ENCODE measurements around the gene PPP6R1. TPM values are rescaled to one million over a fixed set of nuclear protein-coding genes. Genes with fewer than 3 reads are reported as not detected.

The PPP6R1 gene
- polyA plus RNA-seq, 4 donors, result 43.4 to 67.5 (median 48.9) TPM

GRCh38 chr19:55245236-55245904 is 13.4 kb downstream of the PPP6R1 start:
- peaks cover 10 to 93% (median 41%) of the 10 kb centered on the region in 3 donors for H3K36me3 ChIP-seq (ENCODE audit: control insufficient read depth in 3 of 3, insufficient read depth in 2 of 3, low read depth in 1 of 3, low read length in 3 of 3)

DNA sequence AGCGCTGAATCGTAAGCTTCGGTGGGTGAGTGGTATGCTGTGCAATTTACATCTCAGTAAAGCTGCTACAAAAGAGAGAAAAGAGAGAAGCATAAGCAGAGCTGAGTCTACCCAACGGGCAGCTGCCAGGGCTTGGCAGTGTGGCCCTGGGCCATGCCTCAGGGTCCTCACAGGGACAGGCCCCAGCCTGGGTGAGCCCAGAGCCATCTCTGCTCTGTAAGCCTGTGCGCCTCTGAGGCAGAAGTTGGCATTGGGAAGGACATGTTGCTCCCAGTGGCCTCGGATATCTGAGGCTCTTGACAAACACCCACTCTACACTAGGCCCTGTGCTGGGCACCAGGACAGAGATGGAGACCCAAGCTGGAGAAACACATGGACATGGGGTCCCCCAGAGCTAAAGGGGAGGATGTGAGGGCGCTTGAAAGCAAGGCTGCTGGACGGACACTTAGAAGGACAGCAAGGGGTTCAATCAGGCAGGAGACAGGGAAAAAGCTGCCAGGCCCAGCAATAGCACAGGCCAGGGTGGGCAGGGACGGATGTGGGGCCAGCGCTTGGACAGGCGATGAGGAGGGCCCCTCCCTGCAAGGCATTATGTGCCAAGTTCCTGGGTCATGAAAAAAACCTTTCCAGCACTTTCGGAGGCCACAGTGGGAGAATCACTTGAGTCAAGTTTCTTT is 14.7 kb downstream of the PPP6R1 start:
- H3K4me3 ChIP-seq (ENCODE audit: low read depth in 1 of 3, low read length in 3 of 3), result no peak overlapping the region
- H3K9me3 ChIP-seq (ENCODE audit: control insufficient read depth in 2 of 2, insufficient read depth in 1 of 2, low read depth in 1 of 2, low read length in 1 of 2), result no peaks in the 10 kb centered on the region
- no peaks in the 10 kb centered on the region for H3K27me3 ChIP-seq (ENCODE audit: control insufficient read depth in 3 of 3, insufficient read depth in 3 of 3, low read length in 3 of 3)
- H3K27ac ChIP-seq (ENCODE audit: low read depth in 1 of 3, low read length in 2 of 3), result no peak overlapping the region
- DNase-seq (no peak), FAIRE-seq (no peak)
- 89 to 95% (median 90%) methylated on average over 12 of the region's 12 CpGs for WGBS, 3 donors
- H3K4me1 ChIP-seq (ENCODE audit: control insufficient read depth in 3 of 3, insufficient read depth in 2 of 3, low read depth in 1 of 3, low read length in 2 of 3), result peaks cover 0 to 9% (median 0%) of the 10 kb centered on the region in 3 donors
- peaks cover 13 to 95% (median 53%) of the 10 kb centered on the region in 3 donors for H3K36me3 ChIP-seq (ENCODE audit: control insufficient read depth in 3 of 3, insufficient read depth in 2 of 3, low read depth in 1 of 3, low read length in 3 of 3)

More at GRCh38 chr19:55245236-55245904, 13.4 kb downstream of the PPP6R1 start:
- H3K4me3 ChIP-seq (ENCODE audit: low read depth in 1 of 3, low read length in 3 of 3), result no peak overlapping the region
- no peaks in the 10 kb centered on the region for H3K9me3 ChIP-seq (ENCODE audit: control insufficient read depth in 2 of 2, insufficient read depth in 1 of 2, low read depth in 1 of 2, low read length in 1 of 2)
- FAIRE-seq, result no peak
- peaks cover 0 to 11% (median 0%) of the 10 kb centered on the region in 3 donors for H3K4me1 ChIP-seq (ENCODE audit: control insufficient read depth in 3 of 3, insufficient read depth in 2 of 3, low read depth in 1 of 3, low read length in 2 of 3)
- H3K27me3 ChIP-seq (ENCODE audit: control insufficient read depth in 3 of 3, insufficient read depth in 3 of 3, low read length in 3 of 3), result no peaks in the 10 kb centered on the region
- 93 to 96% (median 95%) methylated on average over 17 to 23 of the region's 23 CpGs for WGBS, 3 donors
- H3K27ac ChIP-seq (ENCODE audit: low read depth in 1 of 3, low read length in 2 of 3), result no peak overlapping the region
- DNase-seq, result no peak

GRCh38 chr19:55242517-55242916 is 16.3 kb downstream of the PPP6R1 start:
- 85 to 91% (median 86%) methylated on average over 7 of the region's 7 CpGs for WGBS, 3 donors
- Histone ChIP-seq H3K4me1 (ENCODE audit: control insufficient read depth in 3 of 3, insufficient read depth in 2 of 3, low read depth in 1 of 3, low read length in 2 of 3) (peaks cover 0 to 3% (median 0%) of the 10 kb centered on the region in 3 donors), H3K4me3 (ENCODE audit: low read depth in 1 of 3, low read length in 3 of 3) (no peak overlapping the region), H3K36me3 (ENCODE audit: control insufficient read depth in 3 of 3, insufficient read depth in 2 of 3, low read depth in 1 of 3, low read length in 3 of 3) (peaks cover 26 to 94% (median 57%) of the 10 kb centered on the region in 3 donors), H3K9me3 (ENCODE audit: control insufficient read depth in 2 of 2, insufficient read depth in 1 of 2, low read depth in 1 of 2, low read length in 1 of 2) (no peaks in the 10 kb centered on the region), H3K27me3 (ENCODE audit: control insufficient read depth in 3 of 3, insufficient read depth in 3 of 3, low read length in 3 of 3) (no peaks in the 10 kb centered on the region), H3K27ac (ENCODE audit: low read depth in 1 of 3, low read length in 2 of 3) (no peak overlapping the region)
- FAIRE-seq (no peak), DNase-seq (no peak)

GRCh38 chr19:55241935-55242464 is 16.8 kb downstream of the PPP6R1 start:
- Histone ChIP-seq H3K9me3 (ENCODE audit: control insufficient read depth in 2 of 2, insufficient read depth in 1 of 2, low read depth in 1 of 2, low read length in 1 of 2) (no peaks in the 10 kb centered on the region), H3K4me3 (ENCODE audit: low read depth in 1 of 3, low read length in 3 of 3) (no peak overlapping the region), H3K4me1 (ENCODE audit: control insufficient read depth in 3 of 3, insufficient read depth in 2 of 3, low read depth in 1 of 3, low read length in 2 of 3) (no peaks in the 10 kb centered on the region), H3K27me3 (ENCODE audit: control insufficient read depth in 3 of 3, insufficient read depth in 3 of 3, low read length in 3 of 3) (no peaks in the 10 kb centered on the region), H3K27ac (ENCODE audit: low read depth in 1 of 3, low read length in 2 of 3) (no peak overlapping the region), H3K36me3 (ENCODE audit: control insufficient read depth in 3 of 3, insufficient read depth in 2 of 3, low read depth in 1 of 3, low read length in 3 of 3) (peaks cover 27 to 94% (median 62%) of the 10 kb centered on the region in 3 donors)
- FAIRE-seq (no peak), DNase-seq (no peak)
- WGBS, 3 donors, result 92 to 95% (median 94%) methylated on average over 16 of the region's 16 CpGs

- no peak for DNase-seq
- WGBS, 3 donors, result 94 to 95% (median 94%) methylated on average over 32 to 37 of the region's 37 CpGs
- Histone ChIP-seq H3K27me3 (ENCODE audit: control insufficient read depth in 3 of 3, insufficient read depth in 3 of 3, low read length in 3 of 3) (no peaks in the 10 kb centered on the region), H3K36me3 (ENCODE audit: control insufficient read depth in 3 of 3, insufficient read depth in 2 of 3, low read depth in 1 of 3, low read length in 3 of 3) (peaks cover 27 to 94% (median 65%) of the 10 kb centered on the region in 3 donors), H3K4me3 (ENCODE audit: low read depth in 1 of 3, low read length in 3 of 3) (no peak overlapping the region), H3K9me3 (ENCODE audit: control insufficient read depth in 2 of 2, insufficient read depth in 1 of 2, low read depth in 1 of 2, low read length in 1 of 2) (no peaks in the 10 kb centered on the region), H3K4me1 (ENCODE audit: control insufficient read depth in 3 of 3, insufficient read depth in 2 of 3, low read depth in 1 of 3, low read length in 2 of 3) (no peaks in the 10 kb centered on the region), H3K27ac (ENCODE audit: low read depth in 1 of 3, low read length in 2 of 3) (no peak overlapping the region)
- no peak for FAIRE-seq
These were observed 17.5 kb downstream of the PPP6R1 start for GRCh38 chr19:55241143-55241934.

GRCh38 chr19:55240713-55241020 is 18.1 kb downstream of the PPP6R1 start:
- Histone ChIP-seq H3K4me3 (ENCODE audit: low read depth in 1 of 3, low read length in 3 of 3) (no peak overlapping the region), H3K27ac (ENCODE audit: low read depth in 1 of 3, low read length in 2 of 3) (no peak overlapping the region), H3K9me3 (ENCODE audit: control insufficient read depth in 2 of 2, insufficient read depth in 1 of 2, low read depth in 1 of 2, low read length in 1 of 2) (no peaks in the 10 kb centered on the region), H3K4me1 (ENCODE audit: control insufficient read depth in 3 of 3, insufficient read depth in 2 of 3, low read depth in 1 of 3, low read length in 2 of 3) (no peaks in the 10 kb centered on the region), H3K27me3 (ENCODE audit: control insufficient read depth in 3 of 3, insufficient read depth in 3 of 3, low read length in 3 of 3) (no peaks in the 10 kb centered on the region), H3K36me3 (ENCODE audit: control insufficient read depth in 3 of 3, insufficient read depth in 2 of 3, low read depth in 1 of 3, low read length in 3 of 3) (peaks cover 27 to 94% (median 67%) of the 10 kb centered on the region in 3 donors)
- FAIRE-seq (no peak), DNase-seq (no peak)
- 85 to 96% (median 92%) methylated on average over 6 of the region's 6 CpGs for WGBS, 3 donors

GRCh38 chr19:55239004-55239403 is 19.8 kb downstream of the PPP6R1 start:
- FAIRE-seq (no peak), DNase-seq (no peak)
- H3K27ac ChIP-seq (ENCODE audit: low read depth in 1 of 3, low read length in 2 of 3), result no peak overlapping the region
- peaks cover 23 to 83% (median 66%) of the 10 kb centered on the region in 3 donors for H3K36me3 ChIP-seq (ENCODE audit: control insufficient read depth in 3 of 3, insufficient read depth in 2 of 3, low read depth in 1 of 3, low read length in 3 of 3)
- no peaks in the 10 kb centered on the region for H3K27me3 ChIP-seq (ENCODE audit: control insufficient read depth in 3 of 3, insufficient read depth in 3 of 3, low read length in 3 of 3)
- 93 to 96% (median 95%) methylated on average over 12 of the region's 12 CpGs for WGBS, 3 donors
- no peaks in the 10 kb centered on the region for H3K4me1 ChIP-seq (ENCODE audit: control insufficient read depth in 3 of 3, insufficient read depth in 2 of 3, low read depth in 1 of 3, low read length in 2 of 3)
- no peaks in the 10 kb centered on the region for H3K9me3 ChIP-seq (ENCODE audit: control insufficient read depth in 2 of 2, insufficient read depth in 1 of 2, low read depth in 1 of 2, low read length in 1 of 2)
- no peak overlapping the region for H3K4me3 ChIP-seq (ENCODE audit: low read depth in 1 of 3, low read length in 3 of 3)

DNA sequence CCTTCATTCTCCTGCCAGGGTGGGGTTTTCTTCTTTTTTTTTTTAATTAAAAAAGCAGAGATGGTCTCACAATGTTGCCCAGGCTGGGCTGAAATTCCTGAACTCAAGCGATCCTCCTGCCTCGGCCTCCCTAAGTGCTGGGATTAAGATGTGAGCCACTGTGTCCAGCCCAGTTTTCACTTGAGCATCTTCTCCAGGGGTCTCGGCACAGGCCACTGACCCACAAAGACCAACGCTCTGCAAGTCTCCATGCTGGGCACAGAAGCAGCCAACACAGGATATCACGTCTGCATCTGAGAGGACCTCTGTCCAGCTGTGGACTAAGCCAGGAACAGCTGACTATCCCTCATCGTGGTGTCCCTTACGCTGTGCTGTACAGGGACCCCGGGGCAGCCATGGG is 20.8 kb downstream of the PPP6R1 start:
- Histone ChIP-seq H3K36me3 (ENCODE audit: control insufficient read depth in 3 of 3, insufficient read depth in 2 of 3, low read depth in 1 of 3, low read length in 3 of 3) (peaks cover 21 to 73% (median 65%) of the 10 kb centered on the region in 3 donors), H3K9me3 (ENCODE audit: control insufficient read depth in 2 of 2, insufficient read depth in 1 of 2, low read depth in 1 of 2, low read length in 1 of 2) (no peaks in the 10 kb centered on the region), H3K4me1 (ENCODE audit: control insufficient read depth in 3 of 3, insufficient read depth in 2 of 3, low read depth in 1 of 3, low read length in 2 of 3) (no peaks in the 10 kb centered on the region), H3K27me3 (ENCODE audit: control insufficient read depth in 3 of 3, insufficient read depth in 3 of 3, low read length in 3 of 3) (no peaks in the 10 kb centered on the region), H3K27ac (ENCODE audit: low read depth in 1 of 3, low read length in 2 of 3) (no peak overlapping the region), H3K4me3 (ENCODE audit: low read depth in 1 of 3, low read length in 3 of 3) (no peak overlapping the region)
- DNase-seq, result no peak
- WGBS, 3 donors, result 93 to 97% (median 94%) methylated on average over 8 of the region's 8 CpGs
- no peak for FAIRE-seq
